ENCODE measurements around the gene ITGAE.

DNA sequence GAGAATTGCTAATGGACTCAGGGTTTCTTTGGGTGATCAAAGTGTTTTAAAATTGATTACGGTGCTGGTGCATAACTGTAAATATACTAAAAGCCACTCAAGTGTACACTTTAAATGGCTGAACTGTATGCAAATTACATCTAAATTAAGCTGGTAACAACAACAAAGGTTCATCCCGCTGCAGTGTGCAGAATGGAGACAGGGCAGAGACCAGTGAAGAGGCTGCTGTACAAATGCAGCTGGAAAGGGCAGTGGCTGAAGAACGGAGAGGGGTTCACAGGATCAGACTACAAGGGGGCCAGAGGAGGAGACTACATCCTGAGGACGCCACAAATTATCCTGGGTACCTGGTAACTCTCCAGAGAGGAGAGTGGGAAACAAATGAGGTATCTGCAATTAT, 9.0 kb upstream of the ITGAE start:
- TF ChIP-seq, protein P1, sequence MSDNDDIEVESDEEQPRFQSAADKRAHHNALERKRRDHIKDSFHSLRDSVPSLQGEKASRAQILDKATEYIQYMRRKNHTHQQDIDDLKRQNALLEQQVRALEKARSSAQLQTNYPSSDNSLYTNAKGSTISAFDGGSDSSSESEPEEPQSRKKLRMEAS (IDR thresholded peaks at IDR 0.05; ENCODE audit: low read depth, low read length), result no peak
- TF ChIP-seq STAT3 (IDR thresholded peaks at IDR 0.05; ENCODE audit: low read depth, low read length) (no peak), SP1 (IDR thresholded peaks at IDR 0.05; ENCODE audit: low read depth, low read length) (no peak), JUND (IDR thresholded peaks at IDR 0.05; ENCODE audit: low read depth, low read length) (no peak), POLR2A (IDR thresholded peaks at IDR 0.05; ENCODE audit: low read depth, low read length) (no peak), ESRRA (IDR thresholded peaks at IDR 0.05; ENCODE audit: low read length) (no peak), BACH1 (IDR thresholded peaks at IDR 0.05; ENCODE audit: borderline replicate concordance) (no peak), KDM1A (IDR thresholded peaks at IDR 0.05; ENCODE audit: borderline replicate concordance) (no peak), ZNF384 (IDR thresholded peaks at IDR 0.05; ENCODE audit: borderline replicate concordance, low read depth, low read length) (no peak), NFIC (IDR thresholded peaks at IDR 0.05; ENCODE audit: low read depth, low read length) (no peak)
- TF ChIP-seq, protein P2, sequence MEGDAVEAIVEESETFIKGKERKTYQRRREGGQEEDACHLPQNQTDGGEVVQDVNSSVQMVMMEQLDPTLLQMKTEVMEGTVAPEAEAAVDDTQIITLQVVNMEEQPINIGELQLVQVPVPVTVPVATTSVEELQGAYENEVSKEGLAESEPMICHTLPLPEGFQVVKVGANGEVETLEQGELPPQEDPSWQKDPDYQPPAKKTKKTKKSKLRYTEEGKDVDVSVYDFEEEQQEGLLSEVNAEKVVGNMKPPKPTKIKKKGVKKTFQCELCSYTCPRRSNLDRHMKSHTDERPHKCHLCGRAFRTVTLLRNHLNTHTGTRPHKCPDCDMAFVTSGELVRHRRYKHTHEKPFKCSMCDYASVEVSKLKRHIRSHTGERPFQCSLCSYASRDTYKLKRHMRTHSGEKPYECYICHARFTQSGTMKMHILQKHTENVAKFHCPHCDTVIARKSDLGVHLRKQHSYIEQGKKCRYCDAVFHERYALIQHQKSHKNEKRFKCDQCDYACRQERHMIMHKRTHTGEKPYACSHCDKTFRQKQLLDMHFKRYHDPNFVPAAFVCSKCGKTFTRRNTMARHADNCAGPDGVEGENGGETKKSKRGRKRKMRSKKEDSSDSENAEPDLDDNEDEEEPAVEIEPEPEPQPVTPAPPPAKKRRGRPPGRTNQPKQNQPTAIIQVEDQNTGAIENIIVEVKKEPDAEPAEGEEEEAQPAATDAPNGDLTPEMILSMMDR (IDR thresholded peaks at IDR 0.05 in 2 of 3, conservative IDR thresholded peaks at IDR 0.05 in 1 of 3; ENCODE audit: control insufficient read depth in 2 of 3, extremely low read depth in 1 of 3, insufficient read depth in 1 of 3, low read depth in 3 of 3, low read length in 3 of 3), result no peak
- TF ChIP-seq, protein P3, sequence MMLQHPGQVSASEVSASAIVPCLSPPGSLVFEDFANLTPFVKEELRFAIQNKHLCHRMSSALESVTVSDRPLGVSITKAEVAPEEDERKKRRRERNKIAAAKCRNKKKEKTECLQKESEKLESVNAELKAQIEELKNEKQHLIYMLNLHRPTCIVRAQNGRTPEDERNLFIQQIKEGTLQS (IDR thresholded peaks at IDR 0.05; ENCODE audit: borderline replicate concordance, extremely low read depth, low read depth, low read length), result no peak
- TF ChIP-seq, protein P4, sequence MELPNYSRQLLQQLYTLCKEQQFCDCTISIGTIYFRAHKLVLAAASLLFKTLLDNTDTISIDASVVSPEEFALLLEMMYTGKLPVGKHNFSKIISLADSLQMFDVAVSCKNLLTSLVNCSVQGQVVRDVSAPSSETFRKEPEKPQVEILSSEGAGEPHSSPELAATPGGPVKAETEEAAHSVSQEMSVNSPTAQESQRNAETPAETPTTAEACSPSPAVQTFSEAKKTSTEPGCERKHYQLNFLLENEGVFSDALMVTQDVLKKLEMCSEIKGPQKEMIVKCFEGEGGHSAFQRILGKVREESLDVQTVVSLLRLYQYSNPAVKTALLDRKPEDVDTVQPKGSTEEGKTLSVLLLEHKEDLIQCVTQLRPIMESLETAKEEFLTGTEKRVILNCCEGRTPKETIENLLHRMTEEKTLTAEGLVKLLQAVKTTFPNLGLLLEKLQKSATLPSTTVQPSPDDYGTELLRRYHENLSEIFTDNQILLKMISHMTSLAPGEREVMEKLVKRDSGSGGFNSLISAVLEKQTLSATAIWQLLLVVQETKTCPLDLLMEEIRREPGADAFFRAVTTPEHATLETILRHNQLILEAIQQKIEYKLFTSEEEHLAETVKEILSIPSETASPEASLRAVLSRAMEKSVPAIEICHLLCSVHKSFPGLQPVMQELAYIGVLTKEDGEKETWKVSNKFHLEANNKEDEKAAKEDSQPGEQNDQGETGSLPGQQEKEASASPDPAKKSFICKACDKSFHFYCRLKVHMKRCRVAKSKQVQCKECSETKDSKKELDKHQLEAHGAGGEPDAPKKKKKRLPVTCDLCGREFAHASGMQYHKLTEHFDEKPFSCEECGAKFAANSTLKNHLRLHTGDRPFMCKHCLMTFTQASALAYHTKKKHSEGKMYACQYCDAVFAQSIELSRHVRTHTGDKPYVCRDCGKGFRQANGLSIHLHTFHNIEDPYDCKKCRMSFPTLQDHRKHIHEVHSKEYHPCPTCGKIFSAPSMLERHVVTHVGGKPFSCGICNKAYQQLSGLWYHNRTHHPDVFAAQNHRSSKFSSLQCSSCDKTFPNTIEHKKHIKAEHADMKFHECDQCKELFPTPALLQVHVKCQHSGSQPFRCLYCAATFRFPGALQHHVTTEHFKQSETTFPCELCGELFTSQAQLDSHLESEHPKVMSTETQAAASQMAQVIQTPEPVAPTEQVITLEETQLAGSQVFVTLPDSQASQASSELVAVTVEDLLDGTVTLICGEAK (IDR thresholded peaks at IDR 0.05; ENCODE audit: borderline replicate concordance), result no peak

Data from GM12878 (cell line).